ENCODE data around the gene CHCHD3. TPM values are rescaled to one million over a fixed set of nuclear protein-coding genes. Genes with fewer than 3 reads are reported as not detected.
A peak's percentile ranks its signal among the peaks of the same experiment; 100 is the strongest.

CHCHD3 gene
- total RNA-seq, 1 donor from 2014 or later = 50.6 TPM

GRCh38 chr7:133102276-133103060, 20.6 kb upstream of the CHCHD3 start:
- Histone ChIP-seq H3K4me1 (no peaks in the 10 kb centered on the region), H3K27me3 (no peaks in the 10 kb centered on the region), H3K4me3 (no peak overlapping the region), H3K36me3 (no peaks in the 10 kb centered on the region), H3K9me3 (no peaks in the 10 kb centered on the region), H3K27ac (no peak overlapping the region)
- TF ChIP-seq POLR2AphosphoS5 (IDR thresholded peaks at IDR 0.05; ENCODE audit: insufficient read depth in 1 of 2, low read depth in 1 of 2) (no peak), POLR2A (IDR thresholded peaks at IDR 0.05) (no peak), CTCF (IDR thresholded peaks at IDR 0.05) (no peak)
- DNase-seq (ENCODE audit: extremely low spot score in 2 of 2) = no peak
- intact Hi-C loops (cut with DNase I) = no loop called here

- no peaks in the 10 kb centered on the region for H3K4me1 ChIP-seq
- H3K9me3 ChIP-seq = no peaks in the 10 kb centered on the region
- H3K36me3 ChIP-seq = no peaks in the 10 kb centered on the region
- TF ChIP-seq POLR2AphosphoS5 (IDR thresholded peaks at IDR 0.05; ENCODE audit: insufficient read depth in 1 of 2, low read depth in 1 of 2) (no peak), POLR2A (IDR thresholded peaks at IDR 0.05) (no peak), CTCF (IDR thresholded peaks at IDR 0.05) (no peak)
- no peak overlapping the region for H3K4me3 ChIP-seq
- H3K27ac ChIP-seq = no peak overlapping the region
- no peak for DNase-seq (ENCODE audit: extremely low spot score in 2 of 2)
- intact Hi-C loops (cut with DNase I) = no loop called here
- H3K27me3 ChIP-seq = no peaks in the 10 kb centered on the region
These were observed 17.9 kb upstream of the CHCHD3 start for GRCh38 chr7:133099633-133100286.

- no peaks in the 10 kb centered on the region for H3K4me1 ChIP-seq
- no peaks in the 10 kb centered on the region for H3K27me3 ChIP-seq
- no peaks in the 10 kb centered on the region for H3K9me3 ChIP-seq
- no peaks in the 10 kb centered on the region for H3K36me3 ChIP-seq
- DNase-seq (ENCODE audit: extremely low spot score in 2 of 2) = no peak
- no peak overlapping the region for H3K4me3 ChIP-seq
- no peak overlapping the region for H3K27ac ChIP-seq
- TF ChIP-seq POLR2A (IDR thresholded peaks at IDR 0.05) = no peak
- intact Hi-C loops (cut with DNase I) = no loop called here
These were observed 13.3 kb upstream of the CHCHD3 start for GRCh38 chr7:133095119-133095671.

- no peaks in the 10 kb centered on the region for H3K27me3 ChIP-seq
- H3K4me3 ChIP-seq = no peak overlapping the region
- no peaks in the 10 kb centered on the region for H3K36me3 ChIP-seq
- TF ChIP-seq POLR2A (IDR thresholded peaks at IDR 0.05) (no peak), POLR2AphosphoS5 (IDR thresholded peaks at IDR 0.05; ENCODE audit: insufficient read depth in 1 of 2, low read depth in 1 of 2) (no peak), CTCF (IDR thresholded peaks at IDR 0.05) (no peak)
- H3K27ac ChIP-seq = no peak overlapping the region
- H3K9me3 ChIP-seq = no peaks in the 10 kb centered on the region
- intact Hi-C loops (cut with DNase I) = no loop called here
- no peaks in the 10 kb centered on the region for H3K4me1 ChIP-seq
- no peak for DNase-seq (ENCODE audit: extremely low spot score in 2 of 2)
These were observed 10.1 kb upstream of the CHCHD3 start for GRCh38 chr7:133091943-133092464.

GRCh38 chr7:133082390-133082766, 488 bp upstream of the CHCHD3 start:
- Histone ChIP-seq H3K9me3 (no peaks in the 10 kb centered on the region), H3K27me3 (no peaks in the 10 kb centered on the region), H3K4me1 (peaks cover 27% of the 10 kb centered on the region), H3K4me3 (peak overlapping the region; percentile 89 to 95), H3K27ac (peak overlapping the region; percentile 80), H3K36me3 (no peaks in the 10 kb centered on the region)
- TF ChIP-seq POLR2A (IDR thresholded peaks at IDR 0.05) (no peak), CTCF (IDR thresholded peaks at IDR 0.05) (no peak), POLR2AphosphoS5 (IDR thresholded peaks at IDR 0.05; ENCODE audit: insufficient read depth in 1 of 2, low read depth in 1 of 2) (no peak)
- no peak for DNase-seq (ENCODE audit: extremely low spot score in 2 of 2)
- intact Hi-C loops (cut with DNase I) = no loop called here

All from vagina (tissue), 2 donors.